ENCODE results near the gene NINJ1. TPM values are rescaled to one million over a fixed set of nuclear protein-coding genes. Genes with fewer than 3 reads are reported as not detected.

The NINJ1 gene
- total RNA-seq, 1 donor from 2014 or later, result 34.7 TPM

- Mint-ChIP-seq H3K4me3 (no peak overlapping the region), H3K27ac (no peak overlapping the region), H3K9me3 (no peaks in the 10 kb centered on the region), H3K27me3 (ENCODE audit: low read depth) (no peaks in the 10 kb centered on the region), H3K4me1 (no peaks in the 10 kb centered on the region), H3K36me3 (no peaks in the 10 kb centered on the region)
- TF ChIP-seq CTCF (IDR thresholded peaks at IDR 0.05; ENCODE audit: unreplicated experiment), result no peak
- no peak for DNase-seq (ENCODE audit: low spot score in 2 of 2, unreplicated experiment in 2 of 2)
These were observed 33.1 kb upstream of the NINJ1 start for GRCh38 chr9:93167185-93167584.

GRCh38 chr9:93166699-93167098, 32.6 kb upstream of the NINJ1 start:
- H3K36me3 Mint-ChIP-seq, result no peaks in the 10 kb centered on the region
- H3K4me3 Mint-ChIP-seq, result no peak overlapping the region
- no peaks in the 10 kb centered on the region for H3K9me3 Mint-ChIP-seq

GRCh38 chr9:93164085-93164484, 30.0 kb upstream of the NINJ1 start:
- H3K36me3 Mint-ChIP-seq, result no peaks in the 10 kb centered on the region
- H3K4me1 Mint-ChIP-seq, result peaks cover 5% of the 10 kb centered on the region
- no peak overlapping the region for H3K27ac Mint-ChIP-seq
- no peaks in the 10 kb centered on the region for H3K27me3 Mint-ChIP-seq (ENCODE audit: low read depth)
- no peaks in the 10 kb centered on the region for H3K9me3 Mint-ChIP-seq
- no peak for DNase-seq (ENCODE audit: low spot score in 2 of 2, unreplicated experiment in 2 of 2)
- TF ChIP-seq CTCF (IDR thresholded peaks at IDR 0.05; ENCODE audit: unreplicated experiment), result no peak
- no peak overlapping the region for H3K4me3 Mint-ChIP-seq

More at GRCh38 chr9:93166699-93167098, 32.6 kb upstream of the NINJ1 start:
- Mint-ChIP-seq H3K27ac (no peak overlapping the region), H3K4me1 (no peaks in the 10 kb centered on the region), H3K27me3 (ENCODE audit: low read depth) (no peaks in the 10 kb centered on the region)
- no peak for DNase-seq (ENCODE audit: low spot score in 2 of 2, unreplicated experiment in 2 of 2)
- TF ChIP-seq CTCF (IDR thresholded peaks at IDR 0.05; ENCODE audit: unreplicated experiment), result no peak

GRCh38 chr9:93161786-93162562, 27.9 kb upstream of the NINJ1 start:
- H3K36me3 Mint-ChIP-seq, result no peaks in the 10 kb centered on the region
- no peak for DNase-seq (ENCODE audit: low spot score in 2 of 2, unreplicated experiment in 2 of 2)
- no peak overlapping the region for H3K27ac Mint-ChIP-seq
- H3K9me3 Mint-ChIP-seq, result no peaks in the 10 kb centered on the region
- no peak for TF ChIP-seq CTCF (IDR thresholded peaks at IDR 0.05; ENCODE audit: unreplicated experiment)
- H3K4me1 Mint-ChIP-seq, result peaks cover 5% of the 10 kb centered on the region
- H3K27me3 Mint-ChIP-seq (ENCODE audit: low read depth), result no peaks in the 10 kb centered on the region
- H3K4me3 Mint-ChIP-seq, result no peak overlapping the region

- H3K27me3 Mint-ChIP-seq (ENCODE audit: low read depth), result no peaks in the 10 kb centered on the region
- no peak overlapping the region for H3K4me3 Mint-ChIP-seq
- peaks cover 5% of the 10 kb centered on the region for H3K4me1 Mint-ChIP-seq
- H3K36me3 Mint-ChIP-seq, result no peaks in the 10 kb centered on the region
- peak; percentile 68 to 90 for DNase-seq (ENCODE audit: low spot score in 2 of 2, unreplicated experiment in 2 of 2)
- no peaks in the 10 kb centered on the region for H3K9me3 Mint-ChIP-seq
- peak; percentile 87 for TF ChIP-seq CTCF (IDR thresholded peaks at IDR 0.05; ENCODE audit: unreplicated experiment)
- peak overlapping the region; percentile 47 for H3K27ac Mint-ChIP-seq
These were observed 25.8 kb upstream of the NINJ1 start for GRCh38 chr9:93159601-93160471.

Measured in mesothelial cell of epicardium (in vitro differentiated cells).